ENCODE data around the gene PLTP. TPM values are rescaled to one million over a fixed set of nuclear protein-coding genes. Genes with fewer than 3 reads are reported as not detected.

PLTP gene
- total and polyA plus RNA-seq, 2 of the 13 experiments (the other 11 are each of a cell fraction or from before 2014, with no cell fraction given): 16.9 to 28.6 TPM

DNA sequence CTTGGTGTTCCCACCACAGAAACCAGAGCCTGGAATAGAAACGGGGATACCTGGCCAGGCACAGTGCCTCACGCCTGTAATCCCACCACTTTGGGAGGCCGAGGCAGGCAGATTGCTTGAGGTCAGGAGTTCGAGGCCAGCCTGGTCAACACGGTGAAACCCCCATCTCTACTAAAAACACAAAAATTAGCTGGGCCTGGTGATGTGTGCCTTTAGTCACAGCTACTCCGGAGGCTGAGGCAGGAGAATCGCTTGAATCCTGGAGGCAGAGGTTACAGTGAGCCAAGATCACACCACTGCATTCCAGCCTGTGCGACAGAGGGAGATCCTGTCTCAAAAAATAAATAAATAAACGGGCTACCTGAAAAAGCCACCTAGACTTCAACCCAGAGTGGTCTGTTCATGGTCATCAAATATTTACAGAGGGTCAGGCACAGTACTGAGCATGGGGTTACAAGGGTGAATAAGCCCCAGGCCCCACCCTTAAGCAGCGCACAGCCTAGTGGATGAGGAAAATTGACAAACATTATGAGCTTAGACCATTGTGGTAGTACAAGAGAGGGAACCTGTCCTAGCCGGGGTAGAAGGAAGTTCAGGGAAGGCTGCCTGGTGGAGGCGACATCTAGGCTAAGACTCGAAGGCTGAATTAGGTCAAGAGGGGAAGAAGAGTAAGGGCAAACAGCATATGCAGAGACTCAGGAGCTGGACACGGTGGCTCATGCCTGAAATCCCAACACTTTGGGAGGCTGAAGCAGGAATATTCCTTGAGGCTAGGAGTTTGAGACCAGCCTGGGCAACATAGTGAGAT lies 15.3 kb upstream of the PLTP start (continued):
- TF ChIP-seq ZNF432 (CRISPR knock-in tag; IDR thresholded peaks at IDR 0.05; ENCODE audit: borderline replicate concordance): no peak
- peak; percentile 35; the same call in 1 of the 2 replicates for TF ChIP-seq SMAD9 (CRISPR knock-in tag; IDR thresholded peaks at IDR 0.05)
- no peak; the same call in 1 of the 2 replicates for TF ChIP-seq ZSCAN31 (CRISPR knock-in tag; IDR thresholded peaks at IDR 0.05; ENCODE audit: low read depth)
- no peak for TF ChIP-seq NONO (IDR thresholded peaks at IDR 0.05)
- no peak; the same call in 1 of the 2 replicates for TF ChIP-seq NONO (CRISPR knock-in tag; conservative IDR thresholded peaks at IDR 0.05)
- no peak for TF ChIP-seq AKNA (CRISPR knock-in tag; IDR thresholded peaks at IDR 0.05; ENCODE audit: borderline replicate concordance)
- TF ChIP-seq, protein P1, sequence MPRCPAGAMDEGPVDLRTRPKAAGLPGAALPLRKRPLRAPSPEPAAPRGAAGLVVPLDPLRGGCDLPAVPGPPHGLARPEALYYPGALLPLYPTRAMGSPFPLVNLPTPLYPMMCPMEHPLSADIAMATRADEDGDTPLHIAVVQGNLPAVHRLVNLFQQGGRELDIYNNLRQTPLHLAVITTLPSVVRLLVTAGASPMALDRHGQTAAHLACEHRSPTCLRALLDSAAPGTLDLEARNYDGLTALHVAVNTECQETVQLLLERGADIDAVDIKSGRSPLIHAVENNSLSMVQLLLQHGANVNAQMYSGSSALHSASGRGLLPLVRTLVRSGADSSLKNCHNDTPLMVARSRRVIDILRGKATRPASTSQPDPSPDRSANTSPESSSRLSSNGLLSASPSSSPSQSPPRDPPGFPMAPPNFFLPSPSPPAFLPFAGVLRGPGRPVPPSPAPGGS (CRISPR knock-in tag; IDR thresholded peaks at IDR 0.05): 0 out of 2 replicates have a peak, but pooled peaks have one; percentile 72
- no peak for TF ChIP-seq KLF11 (CRISPR knock-in tag; IDR thresholded peaks at IDR 0.05)
- TF ChIP-seq ZNF670 (CRISPR knock-in tag; IDR thresholded peaks at IDR 0.05; ENCODE audit: borderline replicate concordance): no peak
- TF ChIP-seq ZZZ3 (CRISPR knock-in tag; IDR thresholded peaks at IDR 0.05; ENCODE audit: borderline replicate concordance): no peak; the same call in 1 of the 2 replicates
- peak; percentile 89 for TF ChIP-seq HDAC1 (CRISPR knock-in tag; IDR thresholded peaks at IDR 0.05)
- TF ChIP-seq ARID3A (IDR thresholded peaks at IDR 0.05; ENCODE audit: low read depth, low read length): peak; percentile 43; the same call in 1 of the 2 replicates
- TF ChIP-seq BRCA1 (CRISPR knock-in tag; IDR thresholded peaks at IDR 0.05): peak; percentile 84
- TF ChIP-seq ZNF660 (CRISPR knock-in tag; IDR thresholded peaks at IDR 0.05; ENCODE audit: borderline replicate concordance, low read depth): no peak
- TF ChIP-seq GATA4 (IDR thresholded peaks at IDR 0.05; ENCODE audit: borderline replicate concordance, low read depth): 0 out of 2 replicates have a peak, but pooled peaks have one; percentile 11
- no peak; the same call in 1 of the 2 replicates for TF ChIP-seq ZNF556 (CRISPR knock-in tag; IDR thresholded peaks at IDR 0.05; ENCODE audit: borderline replicate concordance)
- no peak; the same call in 1 of the 2 replicates for TF ChIP-seq ZNF276 (CRISPR knock-in tag; IDR thresholded peaks at IDR 0.05; ENCODE audit: low read depth)

All from HepG2 (cell line).